Caco-2 (cell line): ENCODE results near the gene MAP2K2. TPM values are rescaled to one million over a fixed set of nuclear protein-coding genes. Genes with fewer than 3 reads are reported as not detected.

ENCODE experiments used
- BruUV-seq: library from RNA; stranded (reverse); fragments of 400-500 nt; replicated peaks from 2 replicates; lab custom pipeline; 2021; lab: Mats Ljungman, UMichigan
- CTCF ChIA-PET: fragments of 300-600 bp; sonication (Branson Sonifier 250); formaldehyde crosslinking; loops from one replicate; lab custom pipeline; 2022; ENCODE audit warnings: antibody characterized with exemption; lab: Charles Lee
- POLR2A ChIA-PET: fragments of 300-600 bp; sonication (Branson Sonifier 250); formaldehyde crosslinking; loops from one replicate; lab custom pipeline; 2022; ENCODE audit warnings: antibody characterized with exemption; lab: Charles Lee
- DNase-seq, 2 experiments: peaks; one replicate each; pipeline versions ENCODE4 v3.0.0 to v3.0.0-alpha.2; 2020 to 2022
- H3K27me3 ChIP-seq: replicated peaks from 2 replicates; pipeline ENCODE4 v1.6.0; 2011; ENCODE audit warnings: low read length; ENCODE audit not compliant: control insufficient read depth, insufficient read depth
- H3K36me3 ChIP-seq: 2 replicates; pipeline ENCODE4 v1.5.1; 2011; ENCODE audit warnings: low read length; ENCODE audit not compliant: control insufficient read depth, insufficient read depth
- H3K4me1 ChIP-seq: fragments of 250-450 bp; sonication (Bioruptor Pico); 2 replicates; pipeline ENCODE4 v1.5.1; 2020; ENCODE audit warnings: mild to moderate bottlenecking
- H3K4me3 ChIP-seq: 2 replicates; pipeline ENCODE4 v1.5.1; 2011; ENCODE audit warnings: low read depth, mild to moderate bottlenecking, control low read depth, low read length
- H3K9me3 ChIP-seq: fragments of 250-450 bp; sonication (Bioruptor Pico); 2 replicates; pipeline ENCODE4 v1.5.1; 2020; ENCODE audit warnings: mild to moderate bottlenecking, moderate library complexity
- H3K27ac Mint-ChIP-seq: one replicate; pipeline ENCODE4 v1.8.0; 2022; ENCODE audit warnings: mixed read lengths; ENCODE audit not compliant: unreplicated experiment
- H3K27me3 Mint-ChIP-seq: one replicate; pipeline ENCODE4 v1.8.0; 2022; ENCODE audit warnings: mixed read lengths; ENCODE audit not compliant: insufficient read depth, unreplicated experiment
- H3K36me3 Mint-ChIP-seq: one replicate; pipeline ENCODE4 v1.8.0; 2022; ENCODE audit warnings: mild to moderate bottlenecking, mixed read lengths; ENCODE audit not compliant: insufficient read depth, unreplicated experiment
- H3K4me1 Mint-ChIP-seq: one replicate; pipeline ENCODE4 v1.8.0; 2022; ENCODE audit warnings: low read depth, mixed read lengths; ENCODE audit not compliant: unreplicated experiment
- H3K4me3 Mint-ChIP-seq: one replicate; pipeline ENCODE4 v1.8.0; 2022; ENCODE audit warnings: mild to moderate bottlenecking, moderate library complexity, mixed read lengths; ENCODE audit not compliant: unreplicated experiment
- H3K9me3 Mint-ChIP-seq: one replicate; pipeline ENCODE4 v1.8.0; 2022; ENCODE audit warnings: mixed read lengths; ENCODE audit not compliant: unreplicated experiment
- CTCF ChIP-seq, 2 experiments: fragments of 200-600 bp in 1 of 2; IDR thresholded peaks; 1 replicate in 1 of 2; 2 replicates in 1 of 2; pipeline versions ENCODE4 v1.5.1 to v1.8.0; 2011 to 2022; ENCODE audit warnings: antibody characterized with exemption in 1 of 2, control low read depth in 1 of 2, inconsistent platforms in 1 of 2, low read depth in 1 of 2, low read length in 1 of 2, mild to moderate bottlenecking in 1 of 2, moderate library complexity in 1 of 2; ENCODE audit not compliant: insufficient read depth in 1 of 2, severe bottlenecking in 1 of 2, unreplicated experiment in 1 of 2
- intact Hi-C: fragments of 100-400 bp; cut with micrococcal nuclease; formaldehyde crosslinking; loops from one replicate; pipeline ENCODE4 v1.10.0; 2022; ENCODE audit not compliant: unreplicated experiment
- total RNA-seq: library from RNA; stranded (reverse); gene quantifications from 2 replicates; pipeline ENCODE4 v1.2.3, GENCODE V29; 2022

The MAP2K2 gene
- total RNA-seq, 1 experiment from 2014 or later: 149 TPM

- intact Hi-C loops: no loop called here
- Mint-ChIP-seq H3K4me1 (no peaks in the 10 kb centered on the region), H3K36me3 (peaks cover 58% of the 10 kb centered on the region), H3K27me3 (no peaks in the 10 kb centered on the region), H3K27ac (no peak overlapping the region), H3K4me3 (no peak overlapping the region), H3K9me3 (no peaks in the 10 kb centered on the region)
- DNase-seq: no peak
- no TSS peak for BruUV-seq
- no peak for TF ChIP-seq CTCF (IDR thresholded peaks at IDR 0.05; ENCODE audit: insufficient read depth in 1 of 2, low read depth in 1 of 2, low read length in 1 of 2, severe bottlenecking in 1 of 2, unreplicated experiment in 1 of 2)
- no peaks in the 10 kb centered on the region for H3K27me3 ChIP-seq
- ChIA-PET CTCF (interaction anchor here (0.9 kb wide), 1 partner anchor 25 kb away, joined by 4 read pairs; no protein-coding TSS in a partner anchor), POLR2A (no interaction called here)
- H3K4me3 ChIP-seq: no peak overlapping the region
- no peaks in the 10 kb centered on the region for H3K4me1 ChIP-seq
- no peaks in the 10 kb centered on the region for H3K9me3 ChIP-seq
- no peaks in the 10 kb centered on the region; the same call in none of the 2 replicates for H3K36me3 ChIP-seq
Observed at GRCh38 chr19:4115050-4115817, 8.7 kb downstream of the MAP2K2 start.

- no peaks in the 10 kb centered on the region for H3K27me3 ChIP-seq
- Mint-ChIP-seq H3K9me3 (no peaks in the 10 kb centered on the region), H3K4me1 (no peaks in the 10 kb centered on the region), H3K36me3 (peaks cover 69% of the 10 kb centered on the region), H3K4me3 (no peak overlapping the region), H3K27me3 (no peaks in the 10 kb centered on the region), H3K27ac (no peak overlapping the region)
- no peak overlapping the region for H3K4me3 ChIP-seq
- no peaks in the 10 kb centered on the region for H3K4me1 ChIP-seq
- no peak for DNase-seq
- BruUV-seq: no TSS peak
- no peak for TF ChIP-seq CTCF (IDR thresholded peaks at IDR 0.05; ENCODE audit: insufficient read depth in 1 of 2, low read depth in 1 of 2, low read length in 1 of 2, severe bottlenecking in 1 of 2, unreplicated experiment in 1 of 2)
- intact Hi-C loops: no loop called here
- CTCF ChIA-PET: no interaction called here
- POLR2A ChIA-PET: no interaction called here
- no peaks in the 10 kb centered on the region for H3K9me3 ChIP-seq
- H3K36me3 ChIP-seq: no peaks in the 10 kb centered on the region; the same call in none of the 2 replicates
Observed at GRCh38 chr19:4114181-4114580, 9.7 kb downstream of the MAP2K2 start.

GRCh38 chr19:4113398-4114088 lies 10.4 kb downstream of the MAP2K2 start:
- no peak overlapping the region for H3K27ac Mint-ChIP-seq
- no peaks in the 10 kb centered on the region for H3K9me3 Mint-ChIP-seq
- peaks cover 71% of the 10 kb centered on the region for H3K36me3 Mint-ChIP-seq
- no peak for TF ChIP-seq CTCF (IDR thresholded peaks at IDR 0.05; ENCODE audit: insufficient read depth in 1 of 2, low read depth in 1 of 2, low read length in 1 of 2, severe bottlenecking in 1 of 2, unreplicated experiment in 1 of 2)
- POLR2A ChIA-PET: no interaction called here
- DNase-seq: no peak
- BruUV-seq: no TSS peak
- H3K4me1 ChIP-seq: no peaks in the 10 kb centered on the region
- no peaks in the 10 kb centered on the region for H3K4me1 Mint-ChIP-seq
- no peaks in the 10 kb centered on the region; the same call in none of the 2 replicates for H3K36me3 ChIP-seq
- CTCF ChIA-PET: no interaction called here
- H3K4me3 ChIP-seq: no peak overlapping the region
- intact Hi-C loops: no loop called here
- H3K27me3 Mint-ChIP-seq: no peaks in the 10 kb centered on the region
- H3K27me3 ChIP-seq: no peaks in the 10 kb centered on the region
- no peak overlapping the region for H3K4me3 Mint-ChIP-seq
- no peaks in the 10 kb centered on the region for H3K9me3 ChIP-seq
